GM21423 (cell line): ENCODE results near the gene TBCEL.
"Not testable (repeated sequence)": the region's sequence is repeated elsewhere in the genome, so short reads cannot be mapped to it uniquely, and the experiment has no call there.

Experiments
- ATAC-seq: cut with Tn5 transposase; IDR thresholded peaks from one replicate; pipeline ENCODE4 v1.9.1; 2021; ENCODE audit warnings: mild to moderate bottlenecking, moderate library complexity; ENCODE audit not compliant: unreplicated experiment

The TBCEL gene

GRCh38 chr11:121023848-121024751, at the start of gene TBCEL:
Gene TBCEL, plus strand, starts transcription at chr11:121024102. Its CDS starts 21,589 bp downstream, at chr11:121045691.
- ATAC-seq = peak; percentile 93

GRCh38 chr11:120974466-120974865, 49.4 kb upstream of the TBCEL start:
- no peak for ATAC-seq

- no peak for ATAC-seq
Observed at GRCh38 chr11:120974965-120975364, 48.9 kb upstream of the TBCEL start.

- ATAC-seq = no peak
Observed at GRCh38 chr11:120977266-120978137, 46.4 kb upstream of the TBCEL start.

- no peak for ATAC-seq
Observed at GRCh38 chr11:120978701-120979100, 45.2 kb upstream of the TBCEL start.

- no peak for ATAC-seq
Observed at GRCh38 chr11:120985718-120986569, 38.0 kb upstream of the TBCEL start.

- no peak for ATAC-seq
Observed at GRCh38 chr11:120988603-120989002, 35.3 kb upstream of the TBCEL start.

- no peak for ATAC-seq
Observed at GRCh38 chr11:120991830-120992686, 31.8 kb upstream of the TBCEL start.

- no peak for ATAC-seq
Observed at GRCh38 chr11:120994091-120994859, 29.6 kb upstream of the TBCEL start.

GRCh38 chr11:120995184-120995583, 28.7 kb upstream of the TBCEL start:
- no peak for ATAC-seq

GRCh38 chr11:120996973-120997372, 26.9 kb upstream of the TBCEL start:
- ATAC-seq = no peak

- no peak for ATAC-seq
Observed at GRCh38 chr11:120998581-120998980, 25.3 kb upstream of the TBCEL start.

- ATAC-seq = no peak
Observed at GRCh38 chr11:121004206-121004840, 19.6 kb upstream of the TBCEL start.

GRCh38 chr11:121006922-121007321, 17.0 kb upstream of the TBCEL start:
- ATAC-seq = no peak

- no peak for ATAC-seq
Observed at GRCh38 chr11:121008551-121008950, 15.4 kb upstream of the TBCEL start.

GRCh38 chr11:121012091-121012490, 11.8 kb upstream of the TBCEL start:
- no peak for ATAC-seq

GRCh38 chr11:121018746-121019145, 5.2 kb upstream of the TBCEL start:
- ATAC-seq = no peak

- not testable (repeated sequence) for ATAC-seq
Observed at GRCh38 chr11:121021718-121022117, 2.2 kb upstream of the TBCEL start.

GRCh38 chr11:121024989-121025388, 1.1 kb downstream of the TBCEL start:
- no peak for ATAC-seq
